SKM-1 treated with dmso at 0.1 percent for 144 hours (cell line): ENCODE results near the gene CLCNKB.
"Not testable (repeated sequence)": the region's sequence is repeated elsewhere in the genome, so short reads cannot be mapped to it uniquely, and the experiment has no call there.

Source experiments
- DNase-seq: peaks from one replicate; lab custom pipeline; 2025; ENCODE audit not compliant: unreplicated experiment; lab: John Stamatoyannopoulos, UW

Gene CLCNKB

GRCh38 chr1:16055613-16056520 lies 12.3 kb downstream of the CLCNKB start:
- peak; percentile 32 for DNase-seq

GRCh38 chr1:16056521-16056912 lies 12.9 kb downstream of the CLCNKB start:
- not testable (repeated sequence) for DNase-seq

- DNase-seq: not testable (repeated sequence)
These were observed 13.8 kb downstream of the CLCNKB start for GRCh38 chr1:16057314-16057915.

GRCh38 chr1:16058394-16059120 lies 15.0 kb downstream of the CLCNKB start:
- DNase-seq: not testable (repeated sequence)

- no peak for DNase-seq
These were observed 17.7 kb downstream of the CLCNKB start for GRCh38 chr1:16061266-16061665.

GRCh38 chr1:16061989-16062686 lies 18.6 kb downstream of the CLCNKB start:
- DNase-seq: not testable (repeated sequence)

- not testable (repeated sequence) for DNase-seq
These were observed 19.1 kb downstream of the CLCNKB start for GRCh38 chr1:16062687-16063075.

GRCh38 chr1:16063226-16063829 lies 19.7 kb downstream of the CLCNKB start:
- no peak for DNase-seq

GRCh38 chr1:16063921-16064320 lies 20.3 kb downstream of the CLCNKB start:
- DNase-seq: no peak

- DNase-seq: no peak
These were observed 21.1 kb downstream of the CLCNKB start for GRCh38 chr1:16064536-16065268.

- no peak for DNase-seq
These were observed 21.6 kb downstream of the CLCNKB start for GRCh38 chr1:16065269-16065576.

- DNase-seq: no peak
These were observed 22.7 kb downstream of the CLCNKB start for GRCh38 chr1:16066245-16066644.

GRCh38 chr1:16067127-16067768 lies 23.7 kb downstream of the CLCNKB start:
- no peak for DNase-seq

- no peak for DNase-seq
These were observed 24.4 kb downstream of the CLCNKB start for GRCh38 chr1:16067933-16068332.

GRCh38 chr1:16068356-16069270 lies 25.0 kb downstream of the CLCNKB start:
- no peak for DNase-seq

GRCh38 chr1:16070640-16071355 lies 27.2 kb downstream of the CLCNKB start:
- DNase-seq: no peak

GRCh38 chr1:16071614-16072013 lies 28.0 kb downstream of the CLCNKB start:
- DNase-seq: no peak

- no peak for DNase-seq
These were observed 28.5 kb downstream of the CLCNKB start for GRCh38 chr1:16072095-16072494.
